ENCODE data around the gene C13orf46.
A peak's percentile ranks its signal among the peaks of the same experiment; 100 is the strongest.

The C13orf46 gene

DNA sequence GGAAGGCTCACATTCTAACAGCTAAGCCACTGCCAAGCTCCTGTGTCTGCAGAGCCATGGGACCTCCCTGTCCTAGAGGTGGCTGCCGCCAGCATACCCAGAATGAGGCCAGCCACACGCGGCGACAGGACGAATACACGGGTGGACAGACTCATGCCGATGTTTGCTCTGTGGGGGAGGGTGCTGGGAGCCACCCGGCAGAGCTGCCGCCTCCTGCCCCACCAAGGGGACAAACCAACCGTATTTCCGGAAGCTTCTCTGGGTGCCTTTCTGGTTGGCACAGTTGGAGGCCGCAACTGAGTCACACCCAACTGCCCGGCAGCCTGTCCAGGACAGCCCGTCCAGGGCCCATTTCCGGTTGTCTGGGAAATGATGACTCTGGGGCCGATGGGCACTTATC, 20.3 kb downstream of the C13orf46 start:
- no peak overlapping the region for H3K4me3 Mint-ChIP-seq
- H3K4me1 Mint-ChIP-seq (ENCODE audit: low read depth) = no peaks in the 10 kb centered on the region
- no peak for DNase-seq (ENCODE audit: low spot score)
- H3K9me3 Mint-ChIP-seq = peaks cover 17% of the 10 kb centered on the region
- H3K27me3 Mint-ChIP-seq (ENCODE audit: low read depth) = no peaks in the 10 kb centered on the region
- H3K36me3 Mint-ChIP-seq (ENCODE audit: low read depth) = peaks cover 2% of the 10 kb centered on the region
- H3K27ac Mint-ChIP-seq = no peak overlapping the region

GRCh38 chr13:113952983-113953520, 20.8 kb downstream of the C13orf46 start:
- Mint-ChIP-seq H3K27ac (no peak overlapping the region), H3K4me3 (no peak overlapping the region), H3K27me3 (ENCODE audit: low read depth) (no peaks in the 10 kb centered on the region), H3K9me3 (peaks cover 12% of the 10 kb centered on the region), H3K36me3 (ENCODE audit: low read depth) (peaks cover 2% of the 10 kb centered on the region), H3K4me1 (ENCODE audit: low read depth) (no peaks in the 10 kb centered on the region)
- no peak for DNase-seq (ENCODE audit: low spot score)

- peaks cover 2% of the 10 kb centered on the region for H3K36me3 Mint-ChIP-seq (ENCODE audit: low read depth)
- no peak overlapping the region for H3K27ac Mint-ChIP-seq
- no peaks in the 10 kb centered on the region for H3K27me3 Mint-ChIP-seq (ENCODE audit: low read depth)
- peaks cover 7% of the 10 kb centered on the region for H3K9me3 Mint-ChIP-seq
- no peak for DNase-seq (ENCODE audit: low spot score)
- H3K4me1 Mint-ChIP-seq (ENCODE audit: low read depth) = no peaks in the 10 kb centered on the region
- no peak overlapping the region for H3K4me3 Mint-ChIP-seq
Observed at GRCh38 chr13:113952151-113952982, 21.5 kb downstream of the C13orf46 start.

DNA sequence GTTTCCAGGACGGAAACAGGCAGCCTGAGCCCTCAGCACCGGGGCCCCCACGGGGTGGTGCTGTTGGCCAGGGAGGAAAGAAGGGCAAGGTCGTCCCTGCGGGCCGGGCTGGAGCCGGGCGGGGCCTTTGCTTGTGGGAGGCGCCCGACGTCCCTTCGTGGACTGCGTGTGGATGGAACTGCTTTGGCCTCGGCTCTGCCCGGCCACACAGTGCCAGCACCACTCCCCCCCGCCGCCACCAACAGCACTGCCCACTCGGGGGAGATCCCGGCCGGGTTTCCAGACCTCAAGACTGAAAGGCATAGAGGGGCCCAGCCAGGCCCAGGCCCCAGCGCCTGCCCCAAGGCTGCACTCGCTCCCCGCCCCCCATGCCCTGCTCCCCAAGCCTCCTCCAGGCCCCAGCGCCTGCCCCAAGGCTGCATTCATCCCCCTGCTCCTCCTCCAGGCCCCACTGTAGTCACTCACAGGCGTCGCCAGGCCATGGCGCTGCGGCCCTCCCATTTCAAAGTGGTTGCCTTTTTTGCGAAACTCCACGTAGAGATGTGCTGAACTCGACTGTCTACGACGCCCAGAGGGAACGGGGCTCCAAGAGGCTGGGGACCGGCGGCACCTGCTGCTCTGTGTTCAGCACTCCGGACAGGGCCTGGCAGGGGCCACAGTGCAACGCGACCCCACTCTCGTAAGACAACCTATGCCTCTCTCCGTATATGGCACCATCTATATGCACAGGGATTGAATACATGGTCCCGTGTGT, 22.5 kb downstream of the C13orf46 start:
- Mint-ChIP-seq H3K9me3 (peaks cover 7% of the 10 kb centered on the region), H3K4me1 (ENCODE audit: low read depth) (no peaks in the 10 kb centered on the region), H3K4me3 (no peak overlapping the region), H3K27ac (no peak overlapping the region), H3K36me3 (ENCODE audit: low read depth) (peaks cover 2% of the 10 kb centered on the region), H3K27me3 (ENCODE audit: low read depth) (no peaks in the 10 kb centered on the region)
- DNase-seq (ENCODE audit: low spot score) = peak; percentile 26

DNA sequence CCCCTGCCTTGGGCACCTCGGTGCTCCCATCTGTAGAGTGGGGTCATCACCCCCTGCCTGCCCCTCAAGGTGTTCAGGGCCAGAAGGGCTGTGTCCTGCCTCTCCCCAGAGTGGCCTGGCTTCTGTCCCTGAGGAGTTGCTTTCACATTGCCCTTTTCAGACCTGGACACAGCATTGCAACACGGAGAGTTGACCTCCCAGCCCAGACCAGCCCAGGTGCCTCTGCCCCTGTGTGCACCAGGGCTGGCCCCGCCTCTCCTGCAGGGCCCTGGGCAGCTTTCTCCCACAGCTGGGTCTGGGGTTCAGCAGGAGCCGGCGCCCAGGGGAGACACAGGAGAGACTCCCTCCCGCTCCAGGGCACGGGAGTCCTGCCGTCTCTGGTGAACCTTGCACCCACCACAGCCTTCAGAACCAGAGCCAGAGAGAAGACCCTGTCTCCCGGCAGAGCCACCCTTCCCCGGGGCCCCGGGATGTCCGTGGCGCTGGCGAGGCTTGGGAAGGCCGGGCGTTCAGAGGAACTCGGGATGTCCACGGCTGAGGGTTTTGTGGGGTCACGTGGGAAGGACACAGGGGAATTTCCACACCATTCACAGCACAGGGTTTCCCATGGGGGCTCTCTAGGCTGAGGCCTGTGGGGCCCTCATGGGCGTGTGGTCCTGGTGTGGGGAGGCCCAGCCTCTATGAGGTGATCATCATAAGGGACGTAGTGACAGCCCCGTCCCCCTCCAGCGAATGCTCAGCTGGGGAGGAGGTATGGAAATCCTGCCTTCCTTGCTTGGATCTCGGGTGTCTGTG, 23.2 kb downstream of the C13orf46 start:
- no peak for DNase-seq (ENCODE audit: low spot score)
- Mint-ChIP-seq H3K27me3 (ENCODE audit: low read depth) (no peaks in the 10 kb centered on the region), H3K4me3 (no peak overlapping the region), H3K9me3 (no peaks in the 10 kb centered on the region), H3K27ac (no peak overlapping the region), H3K36me3 (ENCODE audit: low read depth) (no peaks in the 10 kb centered on the region), H3K4me1 (ENCODE audit: low read depth) (no peaks in the 10 kb centered on the region)

DNA sequence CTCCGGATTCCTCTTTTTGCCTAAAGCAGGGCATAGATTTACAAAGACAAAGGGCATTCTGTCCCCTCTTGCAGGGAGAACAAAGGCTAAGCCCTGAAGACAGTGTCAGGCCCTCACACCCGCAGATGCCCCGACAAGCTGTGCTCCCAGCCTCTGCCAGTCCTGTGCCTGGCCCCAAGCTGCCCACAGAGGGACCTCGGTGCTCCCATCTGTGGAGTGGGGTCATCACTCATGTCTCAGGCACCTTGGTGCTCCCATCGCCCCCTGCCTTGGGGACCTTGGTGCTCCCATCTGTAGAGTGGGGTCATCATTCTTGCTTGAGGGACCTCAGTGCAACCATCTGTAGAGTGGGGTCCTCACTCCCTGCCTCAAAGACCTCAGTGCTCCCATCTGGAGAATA, 24.3 kb downstream of the C13orf46 start:
- no peak overlapping the region for H3K4me3 Mint-ChIP-seq
- H3K27ac Mint-ChIP-seq = no peak overlapping the region
- H3K4me1 Mint-ChIP-seq (ENCODE audit: low read depth) = no peaks in the 10 kb centered on the region
- H3K36me3 Mint-ChIP-seq (ENCODE audit: low read depth) = no peaks in the 10 kb centered on the region
- no peaks in the 10 kb centered on the region for H3K27me3 Mint-ChIP-seq (ENCODE audit: low read depth)
- no peak for DNase-seq (ENCODE audit: low spot score)
- no peaks in the 10 kb centered on the region for H3K9me3 Mint-ChIP-seq

GRCh38 chr13:113948034-113948742, 25.7 kb downstream of the C13orf46 start:
- H3K4me3 Mint-ChIP-seq = no peak overlapping the region
- no peaks in the 10 kb centered on the region for H3K4me1 Mint-ChIP-seq (ENCODE audit: low read depth)
- no peak for DNase-seq (ENCODE audit: low spot score)
- no peaks in the 10 kb centered on the region for H3K36me3 Mint-ChIP-seq (ENCODE audit: low read depth)
- H3K9me3 Mint-ChIP-seq = no peaks in the 10 kb centered on the region
- H3K27ac Mint-ChIP-seq = no peak overlapping the region
- no peaks in the 10 kb centered on the region for H3K27me3 Mint-ChIP-seq (ENCODE audit: low read depth)

DNA sequence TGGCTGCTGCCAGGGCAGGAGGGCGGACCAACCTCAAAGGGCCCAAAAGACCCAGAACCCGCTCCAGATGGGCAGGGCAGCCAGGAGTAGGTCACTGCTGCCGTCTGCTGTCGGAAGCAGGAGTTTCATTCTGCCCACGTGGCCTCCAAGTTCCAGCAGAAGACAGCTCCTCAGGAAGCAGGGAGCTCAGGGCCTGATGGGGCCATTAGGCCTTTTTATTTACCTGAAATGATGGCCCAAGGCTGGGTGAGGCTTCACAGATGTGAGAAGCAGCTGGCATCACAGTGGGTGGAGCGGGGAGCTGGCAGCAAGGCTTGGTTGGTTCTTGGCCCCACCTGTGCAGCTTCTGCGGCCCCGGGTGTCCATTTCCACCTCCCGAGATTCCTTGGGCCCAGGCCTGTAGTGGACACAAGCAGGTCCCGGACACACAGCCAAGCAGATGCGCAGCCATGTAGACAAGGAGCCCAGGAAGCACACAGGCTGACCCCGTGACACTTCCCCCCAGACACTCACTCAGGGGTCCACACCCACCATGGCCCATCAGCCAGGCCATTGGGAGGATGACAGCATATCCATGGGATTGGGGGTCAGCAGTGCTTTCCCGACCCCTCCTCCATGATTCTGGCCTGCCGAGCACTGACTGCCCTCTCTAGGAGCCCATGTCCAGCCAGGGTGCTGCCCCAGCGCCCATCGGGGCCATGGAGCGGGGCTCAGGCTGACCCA, 26.4 kb downstream of the C13orf46 start:
- no peaks in the 10 kb centered on the region for H3K36me3 Mint-ChIP-seq (ENCODE audit: low read depth)
- H3K4me1 Mint-ChIP-seq (ENCODE audit: low read depth) = no peaks in the 10 kb centered on the region
- H3K27me3 Mint-ChIP-seq (ENCODE audit: low read depth) = no peaks in the 10 kb centered on the region
- H3K9me3 Mint-ChIP-seq = no peaks in the 10 kb centered on the region
- H3K27ac Mint-ChIP-seq = no peak overlapping the region
- no peak overlapping the region for H3K4me3 Mint-ChIP-seq
- DNase-seq (ENCODE audit: low spot score) = no peak

DNA sequence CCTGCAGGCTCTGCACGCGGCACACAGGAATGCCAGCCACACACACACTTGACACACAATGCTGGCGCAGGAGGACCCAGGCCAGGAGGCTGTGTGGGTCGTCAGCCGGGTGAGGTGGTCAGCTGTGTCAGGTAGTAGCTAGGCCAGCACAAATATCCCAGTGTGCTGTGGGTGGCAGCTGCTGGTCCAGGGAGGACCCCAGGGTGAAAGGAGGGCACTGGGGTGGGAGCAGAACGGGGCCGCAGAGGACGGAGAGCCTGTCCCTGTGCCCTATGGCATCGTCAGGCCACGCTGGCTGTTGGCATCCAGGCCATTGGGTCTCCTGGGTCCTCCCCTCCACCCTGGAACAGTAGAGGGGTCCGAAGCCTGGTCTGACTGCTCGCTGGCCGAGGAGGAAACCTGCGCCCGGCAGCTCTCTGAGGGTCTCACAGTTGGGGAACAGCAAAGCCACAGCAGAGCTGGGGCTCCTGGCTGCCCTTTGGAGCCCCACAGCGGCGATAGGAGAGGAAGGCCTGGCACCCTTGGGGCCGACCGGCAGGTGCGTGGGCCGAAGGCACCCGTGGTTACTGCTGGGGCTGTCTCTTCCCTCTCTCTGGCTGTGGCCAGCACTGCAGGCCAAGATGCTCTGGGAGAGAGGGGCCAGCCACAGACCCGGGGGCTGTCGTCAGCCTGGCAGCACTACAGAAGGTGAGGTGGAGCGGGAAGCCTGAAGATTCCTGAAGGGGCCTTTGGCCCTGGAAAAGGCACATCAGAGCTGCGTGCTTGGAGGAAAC, 27.3 kb downstream of the C13orf46 start:
- Mint-ChIP-seq H3K27ac (no peak overlapping the region), H3K27me3 (ENCODE audit: low read depth) (no peaks in the 10 kb centered on the region), H3K9me3 (no peaks in the 10 kb centered on the region), H3K4me1 (ENCODE audit: low read depth) (no peaks in the 10 kb centered on the region), H3K4me3 (no peak overlapping the region), H3K36me3 (ENCODE audit: low read depth) (no peaks in the 10 kb centered on the region)
- no peak for DNase-seq (ENCODE audit: low spot score)

GRCh38 chr13:113945857-113946408, 27.9 kb downstream of the C13orf46 start:
- H3K27ac Mint-ChIP-seq = no peak overlapping the region
- H3K4me1 Mint-ChIP-seq (ENCODE audit: low read depth) = no peaks in the 10 kb centered on the region

GRCh38 chr13:113943821-113944565, 29.9 kb downstream of the C13orf46 start:
- H3K36me3 Mint-ChIP-seq (ENCODE audit: low read depth) = no peaks in the 10 kb centered on the region
- DNase-seq (ENCODE audit: low spot score) = no peak
- H3K4me1 Mint-ChIP-seq (ENCODE audit: low read depth) = no peaks in the 10 kb centered on the region
- no peak overlapping the region for H3K27ac Mint-ChIP-seq
- no peak overlapping the region for H3K4me3 Mint-ChIP-seq
- no peaks in the 10 kb centered on the region for H3K27me3 Mint-ChIP-seq (ENCODE audit: low read depth)
- no peaks in the 10 kb centered on the region for H3K9me3 Mint-ChIP-seq

More at GRCh38 chr13:113945857-113946408, 27.9 kb downstream of the C13orf46 start:
- no peaks in the 10 kb centered on the region for H3K27me3 Mint-ChIP-seq (ENCODE audit: low read depth)
- H3K4me3 Mint-ChIP-seq = no peak overlapping the region
- DNase-seq (ENCODE audit: low spot score) = no peak
- no peaks in the 10 kb centered on the region for H3K9me3 Mint-ChIP-seq
- no peaks in the 10 kb centered on the region for H3K36me3 Mint-ChIP-seq (ENCODE audit: low read depth)

Data from T-helper 2 cell treated with Interferon-gamma antibody and Interleukin-4, amounts not matched to agents 5 μg/mL and 100 μg/mL, for 36 hours (primary cell).